ENCODE data around the gene ZNF474. TPM values are rescaled to one million over a fixed set of nuclear protein-coding genes. Genes with fewer than 3 reads are reported as not detected.

The ZNF474 gene
- total RNA-seq, 2 experiments from 2014 or later: not detected

DNA sequence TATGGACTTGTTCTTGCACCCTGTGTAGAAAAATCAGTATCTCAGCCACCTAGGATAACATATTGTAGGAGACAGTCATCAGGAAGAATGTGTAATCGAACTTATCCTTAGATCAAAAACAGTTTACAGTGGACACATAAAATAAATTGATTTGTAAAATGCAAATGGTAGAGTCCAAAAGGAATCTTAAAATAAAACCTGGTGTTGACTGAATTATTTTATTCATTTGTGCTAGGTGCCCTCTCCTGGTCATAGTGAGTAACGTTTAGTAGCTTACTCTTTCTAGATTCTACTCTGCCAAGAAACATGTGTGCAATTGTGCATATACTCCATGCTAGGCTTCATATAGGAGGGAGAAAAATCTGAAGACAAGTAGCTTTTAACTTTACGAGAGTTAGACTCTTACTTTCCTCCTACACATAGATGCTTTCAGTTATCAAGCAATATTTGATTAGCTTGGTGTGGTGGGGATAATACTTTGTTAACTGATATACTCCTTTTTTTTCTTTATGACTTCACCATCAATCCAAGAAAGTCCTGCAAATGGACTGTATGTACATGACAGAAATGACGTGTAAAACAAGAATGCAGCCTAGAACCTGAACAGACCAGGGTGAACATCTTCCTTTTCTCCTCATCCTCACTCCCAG lies 27.6 kb upstream of the ZNF474 start:
- ChIA-PET POLR2A (no interaction called here), CTCF (interaction anchor here (0.6 to 1.3 kb wide), 7 partner anchors 15 to 224 kb away, joined by 3 to 5 read pairs (median 4); partner anchors contain the start of gene LOX)
- no peaks in the 10 kb centered on the region for H3K36me3 Mint-ChIP-seq (ENCODE audit: low read depth)
- peaks cover 2% of the 10 kb centered on the region for H3K27me3 Mint-ChIP-seq
- no peak overlapping the region for H3K4me3 Mint-ChIP-seq
- no peak overlapping the region for H3K27ac Mint-ChIP-seq
- intact Hi-C loops (cut with DNase I, micrococcal nuclease): loop anchor here (2.0 to 10.0 kb wide), 3 partner anchors 134 to 1447 kb away; no protein-coding TSS in a partner anchor
- H3K4me1 Mint-ChIP-seq: no peaks in the 10 kb centered on the region
- no peaks in the 10 kb centered on the region for H3K9me3 Mint-ChIP-seq (ENCODE audit: low read depth)
- DNase-seq: no peak
- no peak for ATAC-seq

GRCh38 chr5:122102825-122103224 lies 26.5 kb upstream of the ZNF474 start:
- Mint-ChIP-seq H3K9me3 (ENCODE audit: low read depth) (no peaks in the 10 kb centered on the region), H3K27me3 (peaks cover 2% of the 10 kb centered on the region), H3K4me1 (no peaks in the 10 kb centered on the region), H3K4me3 (no peak overlapping the region), H3K27ac (no peak overlapping the region), H3K36me3 (ENCODE audit: low read depth) (no peaks in the 10 kb centered on the region)
- intact Hi-C loops (cut with DNase I, micrococcal nuclease): loop anchor here (5.0 to 10.0 kb wide), 2 partner anchors 136 to 1448 kb away; no protein-coding TSS in a partner anchor
- DNase-seq: no peak
- ATAC-seq: no peak
- POLR2A ChIA-PET: no interaction called here
- CTCF ChIA-PET: interaction anchor here (1.2 to 1.3 kb wide), 3 partner anchors 22 to 134 kb away, joined by 4 to 5 read pairs (median 5); partner anchors contain the start of gene LOX

DNA sequence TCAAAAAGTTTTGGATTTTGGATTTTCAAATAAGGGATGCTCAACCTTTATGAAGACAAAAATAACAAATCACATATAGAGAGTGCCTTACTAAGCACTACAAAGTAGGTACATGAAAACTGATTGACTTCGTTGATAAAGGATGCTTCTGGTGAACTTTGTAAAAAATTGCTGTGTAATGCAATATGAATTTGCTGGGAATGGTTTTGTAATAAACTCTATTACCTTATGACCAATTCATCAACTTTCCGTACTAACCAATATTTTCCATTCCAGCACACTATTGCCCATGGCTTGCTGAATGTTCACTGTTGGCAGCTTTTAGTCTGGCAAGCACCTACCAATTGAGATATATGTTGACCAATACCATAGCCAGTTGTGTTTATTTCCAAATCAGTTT lies 23.4 kb upstream of the ZNF474 start:
- POLR2A ChIA-PET: no interaction called here
- H3K9me3 Mint-ChIP-seq (ENCODE audit: low read depth): no peaks in the 10 kb centered on the region
- no peak overlapping the region for H3K4me3 Mint-ChIP-seq
- intact Hi-C loops (cut with DNase I, micrococcal nuclease): loop anchor here in 1 of 2 experiments (10.0 kb wide), 1 partner anchor 1451 kb away; no protein-coding TSS in a partner anchor
- no peaks in the 10 kb centered on the region for H3K36me3 Mint-ChIP-seq (ENCODE audit: low read depth)
- no peaks in the 10 kb centered on the region for H3K27me3 Mint-ChIP-seq
- no peak for ATAC-seq
- no peaks in the 10 kb centered on the region for H3K4me1 Mint-ChIP-seq
- no peak overlapping the region for H3K27ac Mint-ChIP-seq
- CTCF ChIA-PET: no interaction called here
- no peak for DNase-seq

DNA sequence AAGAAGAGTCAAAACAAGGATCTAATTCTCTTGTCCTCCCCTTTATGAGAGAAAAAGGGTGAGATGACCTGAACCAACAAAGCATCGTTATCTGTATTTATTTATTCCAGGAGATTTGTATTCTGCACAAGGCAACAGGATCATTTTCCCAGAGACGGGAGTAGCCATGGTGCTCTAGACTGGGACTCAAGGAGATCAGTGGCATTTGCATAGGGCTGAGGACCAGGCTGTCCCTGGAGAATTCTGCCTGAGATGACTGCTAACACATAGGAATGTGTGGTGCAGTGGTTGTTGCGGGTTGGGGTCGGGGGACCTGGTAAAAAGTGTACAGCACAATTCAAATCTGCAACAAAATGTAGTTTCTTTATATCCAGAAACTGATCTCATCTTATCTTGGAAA lies 22.3 kb upstream of the ZNF474 start:
- H3K4me1 Mint-ChIP-seq: no peaks in the 10 kb centered on the region
- H3K27ac Mint-ChIP-seq: no peak overlapping the region
- no peaks in the 10 kb centered on the region for H3K9me3 Mint-ChIP-seq (ENCODE audit: low read depth)
- ChIA-PET CTCF (no interaction called here), POLR2A (no interaction called here)
- no peaks in the 10 kb centered on the region for H3K36me3 Mint-ChIP-seq (ENCODE audit: low read depth)
- DNase-seq (no peak), ATAC-seq (no peak)
- intact Hi-C loops (cut with DNase I, micrococcal nuclease): loop anchor here in 1 of 2 experiments (10.0 kb wide), 1 partner anchor 1452 kb away; no protein-coding TSS in a partner anchor
- H3K27me3 Mint-ChIP-seq: no peaks in the 10 kb centered on the region
- no peak overlapping the region for H3K4me3 Mint-ChIP-seq

- Mint-ChIP-seq H3K9me3 (ENCODE audit: low read depth) (no peaks in the 10 kb centered on the region), H3K27ac (no peak overlapping the region), H3K4me3 (no peak overlapping the region), H3K4me1 (no peaks in the 10 kb centered on the region), H3K36me3 (ENCODE audit: low read depth) (no peaks in the 10 kb centered on the region), H3K27me3 (no peaks in the 10 kb centered on the region)
- ATAC-seq (no peak), DNase-seq (no peak)
- POLR2A ChIA-PET: no interaction called here
- intact Hi-C loops (cut with DNase I, micrococcal nuclease): no loop called here
- CTCF ChIA-PET: no interaction called here
Observed at GRCh38 chr5:122110987-122111386, 18.4 kb upstream of the ZNF474 start.

DNA sequence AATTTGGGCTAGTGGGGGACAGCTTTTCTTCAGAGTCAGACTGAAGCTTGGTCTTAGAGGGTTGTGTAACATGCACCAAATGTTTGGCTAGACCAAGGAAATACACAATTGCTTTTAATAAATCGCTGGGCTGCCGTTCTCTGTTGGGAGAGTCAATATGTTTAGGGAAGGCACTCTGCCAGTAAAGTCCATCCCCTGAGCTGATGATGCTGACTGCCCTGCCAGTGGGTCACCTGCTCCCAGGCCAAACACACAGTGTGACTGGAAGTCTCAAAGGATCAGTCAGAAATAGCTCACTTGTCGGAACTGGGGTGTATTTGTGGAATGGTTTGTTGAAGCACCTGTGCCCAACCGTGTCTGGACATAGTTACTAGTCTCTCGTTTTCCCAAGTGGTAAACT lies 17.9 kb upstream of the ZNF474 start:
- CTCF ChIA-PET: interaction anchor here (1.1 kb wide), 1 partner anchor 11 kb away, joined by 4 read pairs; no protein-coding TSS in a partner anchor
- POLR2A ChIA-PET: no interaction called here
- H3K27me3 Mint-ChIP-seq: no peaks in the 10 kb centered on the region
- no peak overlapping the region for H3K27ac Mint-ChIP-seq
- no peaks in the 10 kb centered on the region for H3K9me3 Mint-ChIP-seq (ENCODE audit: low read depth)
- intact Hi-C loops (cut with DNase I, micrococcal nuclease): no loop called here
- H3K4me1 Mint-ChIP-seq: no peaks in the 10 kb centered on the region
- no peak for ATAC-seq
- no peak overlapping the region for H3K4me3 Mint-ChIP-seq
- H3K36me3 Mint-ChIP-seq (ENCODE audit: low read depth): no peaks in the 10 kb centered on the region
- DNase-seq: no peak

DNA sequence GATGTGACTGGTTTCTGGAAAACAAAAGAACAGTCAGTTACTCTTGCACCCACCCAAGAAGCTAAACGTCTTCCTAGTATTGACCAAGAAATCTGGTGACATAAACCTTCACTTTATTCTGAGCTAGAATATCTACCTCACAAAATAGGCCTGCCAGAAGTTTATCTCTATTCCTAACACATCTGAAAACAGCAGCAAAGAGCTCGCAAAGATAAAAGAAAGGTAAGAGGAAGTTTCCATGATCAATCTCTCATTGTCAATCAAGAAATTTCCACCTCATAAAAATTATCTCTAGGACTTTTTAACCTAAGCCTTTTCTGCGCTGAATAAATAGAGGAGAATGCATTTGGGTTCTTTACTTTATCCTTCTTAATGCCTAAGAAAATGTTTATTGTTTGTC lies 17.3 kb upstream of the ZNF474 start:
- intact Hi-C loops (cut with DNase I, micrococcal nuclease): no loop called here
- H3K4me1 Mint-ChIP-seq: no peaks in the 10 kb centered on the region
- H3K4me3 Mint-ChIP-seq: no peak overlapping the region
- POLR2A ChIA-PET: no interaction called here
- H3K27ac Mint-ChIP-seq: no peak overlapping the region
- CTCF ChIA-PET: interaction anchor here (1.1 kb wide), 1 partner anchor 10 kb away, joined by 4 read pairs; no protein-coding TSS in a partner anchor
- H3K9me3 Mint-ChIP-seq (ENCODE audit: low read depth): no peaks in the 10 kb centered on the region
- ATAC-seq (no peak), DNase-seq (no peak)
- no peaks in the 10 kb centered on the region for H3K36me3 Mint-ChIP-seq (ENCODE audit: low read depth)
- no peaks in the 10 kb centered on the region for H3K27me3 Mint-ChIP-seq

DNA sequence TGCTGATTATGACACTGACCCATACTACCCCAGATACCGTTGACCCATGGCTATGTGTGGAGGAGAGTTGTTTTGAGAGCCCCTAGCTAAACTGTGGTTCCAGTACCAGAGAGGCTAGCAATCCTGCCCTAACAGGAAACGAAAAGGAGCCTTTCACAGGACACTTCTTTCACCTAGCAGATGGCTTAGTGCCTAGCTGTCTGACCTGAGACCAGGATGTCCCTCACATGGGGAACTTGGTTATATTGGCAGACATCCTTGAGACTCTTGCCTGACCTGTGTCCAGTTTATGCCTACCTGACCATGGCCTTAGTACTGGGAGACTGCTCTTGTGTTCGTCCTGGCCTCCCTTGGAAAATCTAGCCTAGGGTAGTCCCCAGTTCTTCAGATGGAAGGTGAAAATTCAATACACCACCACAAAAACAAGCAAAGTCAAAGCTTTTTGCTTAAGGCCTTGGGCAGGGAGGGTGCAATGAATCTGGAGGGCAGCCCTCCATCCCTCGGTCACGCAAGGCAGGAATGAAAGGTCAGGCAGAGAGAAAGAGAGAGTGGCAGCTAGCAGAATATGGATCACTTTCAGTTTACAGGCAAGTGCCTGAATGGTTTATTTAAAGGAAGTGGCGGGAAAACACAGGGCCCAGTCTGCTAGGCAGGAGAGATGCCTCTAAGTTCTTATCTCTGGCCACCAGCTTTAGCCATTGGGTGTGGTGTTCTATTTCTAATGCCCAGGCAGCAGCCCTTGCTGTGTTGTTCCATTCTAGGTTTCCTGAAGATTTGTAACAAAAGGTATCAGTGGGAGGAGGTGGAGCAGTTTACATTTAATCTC lies 16.4 kb upstream of the ZNF474 start:
- Mint-ChIP-seq H3K27ac (no peak overlapping the region), H3K9me3 (ENCODE audit: low read depth) (no peaks in the 10 kb centered on the region), H3K27me3 (peaks cover 2% of the 10 kb centered on the region), H3K4me3 (no peak overlapping the region), H3K36me3 (ENCODE audit: low read depth) (no peaks in the 10 kb centered on the region), H3K4me1 (no peaks in the 10 kb centered on the region)
- intact Hi-C loops (cut with DNase I, micrococcal nuclease): no loop called here
- POLR2A ChIA-PET: no interaction called here
- ATAC-seq: no peak
- DNase-seq: no peak
- CTCF ChIA-PET: interaction anchor here (0.7 kb wide), 1 partner anchor 16 kb away, joined by 3 read pairs; no protein-coding TSS in a partner anchor

DNA sequence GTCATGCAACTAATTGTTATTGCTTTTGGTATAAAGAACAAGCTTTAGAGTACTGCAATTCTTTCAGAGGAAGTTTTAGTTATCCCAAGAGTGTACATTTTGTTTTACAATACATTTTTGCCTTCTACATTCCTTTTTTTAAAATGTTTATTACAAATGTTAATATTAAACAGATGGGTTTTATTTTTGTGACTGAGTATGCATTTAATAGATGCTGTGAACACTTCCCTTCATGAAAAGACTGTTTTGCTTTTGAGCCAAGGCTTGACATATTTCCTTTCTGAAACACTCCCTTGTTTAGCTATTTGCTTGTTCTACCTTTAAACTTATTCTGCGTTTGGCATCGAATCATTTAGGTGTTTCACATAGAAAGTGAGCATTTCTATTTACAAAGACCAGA lies 14.8 kb upstream of the ZNF474 start:
- Mint-ChIP-seq H3K4me1 (no peaks in the 10 kb centered on the region), H3K27ac (no peak overlapping the region), H3K36me3 (ENCODE audit: low read depth) (no peaks in the 10 kb centered on the region), H3K27me3 (peaks cover 3% of the 10 kb centered on the region), H3K4me3 (no peak overlapping the region), H3K9me3 (ENCODE audit: low read depth) (no peaks in the 10 kb centered on the region)
- ATAC-seq (no peak), DNase-seq (no peak)
- ChIA-PET CTCF (no interaction called here), POLR2A (no interaction called here)
- intact Hi-C loops (cut with DNase I, micrococcal nuclease): no loop called here

DNA sequence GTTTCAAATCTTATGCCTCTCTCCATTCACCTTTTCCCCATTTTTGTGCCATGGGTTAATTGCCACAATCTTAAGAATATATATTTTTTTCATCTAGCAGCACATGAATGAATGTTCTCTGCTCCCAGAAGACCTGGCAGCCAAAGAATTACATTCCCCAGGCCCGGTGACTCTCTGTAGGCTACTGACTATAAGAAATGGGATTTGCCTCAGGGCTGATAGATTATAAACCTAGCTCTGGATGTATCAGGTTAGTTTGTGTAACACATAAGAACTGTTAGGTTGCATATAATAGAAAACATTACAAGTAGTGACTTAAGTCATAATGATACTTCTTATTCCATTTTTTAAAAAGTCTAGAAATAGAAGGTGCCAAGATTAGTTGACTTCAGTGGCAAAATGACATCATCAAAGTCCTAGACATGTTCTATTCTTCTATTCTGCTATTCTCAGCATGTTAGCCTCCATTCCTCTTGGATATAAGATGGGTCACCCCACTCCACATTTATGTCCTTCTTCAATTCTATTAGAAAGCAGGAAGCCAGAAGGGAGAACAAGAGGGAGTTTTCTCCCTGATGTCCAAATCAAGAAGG lies 10.9 kb upstream of the ZNF474 start:
- H3K4me3 Mint-ChIP-seq: no peak overlapping the region
- ChIA-PET CTCF (no interaction called here), POLR2A (no interaction called here)
- no peaks in the 10 kb centered on the region for H3K36me3 Mint-ChIP-seq (ENCODE audit: low read depth)
- peaks cover 11% of the 10 kb centered on the region for H3K27me3 Mint-ChIP-seq
- H3K4me1 Mint-ChIP-seq: peaks cover 3% of the 10 kb centered on the region
- H3K9me3 Mint-ChIP-seq (ENCODE audit: low read depth): no peaks in the 10 kb centered on the region
- DNase-seq (no peak), ATAC-seq (no peak)
- H3K27ac Mint-ChIP-seq: no peak overlapping the region
- intact Hi-C loops (cut with DNase I, micrococcal nuclease): no loop called here

- no peaks in the 10 kb centered on the region for H3K9me3 Mint-ChIP-seq (ENCODE audit: low read depth)
- no peak for DNase-seq
- H3K27me3 Mint-ChIP-seq: peaks cover 11% of the 10 kb centered on the region
- POLR2A ChIA-PET: no interaction called here
- ATAC-seq: no peak
- H3K4me3 Mint-ChIP-seq: no peak overlapping the region
- intact Hi-C loops (cut with DNase I, micrococcal nuclease): no loop called here
- H3K36me3 Mint-ChIP-seq (ENCODE audit: low read depth): no peaks in the 10 kb centered on the region
- CTCF ChIA-PET: no interaction called here
- H3K4me1 Mint-ChIP-seq: peaks cover 3% of the 10 kb centered on the region
- H3K27ac Mint-ChIP-seq: no peak overlapping the region
Observed at GRCh38 chr5:122119205-122119604, 10.1 kb upstream of the ZNF474 start.

DNA sequence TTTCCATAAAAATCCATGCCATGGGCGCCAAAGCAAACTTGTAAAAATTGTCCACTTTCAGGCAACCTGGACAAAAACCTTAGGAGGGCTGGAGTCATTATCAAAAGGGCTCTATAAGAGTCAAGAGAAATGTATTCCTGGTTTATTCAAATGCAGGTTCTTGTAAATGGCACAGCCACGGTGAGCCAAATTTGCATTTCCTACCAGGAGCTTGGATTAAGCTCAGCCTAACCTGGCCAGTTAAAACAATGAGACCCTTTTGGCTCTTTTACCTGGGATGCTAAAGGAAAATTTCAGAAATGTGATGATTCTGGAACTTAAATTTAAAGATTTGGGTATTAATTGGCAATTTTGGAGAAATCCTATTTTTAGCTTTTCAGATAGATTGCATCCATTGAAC lies 8.9 kb upstream of the ZNF474 start:
- POLR2A ChIA-PET: no interaction called here
- intact Hi-C loops (cut with DNase I, micrococcal nuclease): no loop called here
- Mint-ChIP-seq H3K4me3 (no peak overlapping the region), H3K9me3 (ENCODE audit: low read depth) (no peaks in the 10 kb centered on the region), H3K27me3 (peaks cover 11% of the 10 kb centered on the region), H3K4me1 (peaks cover 3% of the 10 kb centered on the region), H3K36me3 (ENCODE audit: low read depth) (no peaks in the 10 kb centered on the region), H3K27ac (no peak overlapping the region)
- ATAC-seq (no peak), DNase-seq (no peak)
- CTCF ChIA-PET: no interaction called here
